ENCODE results near the gene SMARCA2. TPM values are rescaled to one million over a fixed set of nuclear protein-coding genes. Genes with fewer than 3 reads are reported as not detected.

The SMARCA2 gene
- total RNA-seq, 1 experiment from 2014 or later: 77.6 TPM

GRCh38 chr9:2110036-2110435, 94.9 kb downstream of the SMARCA2 start:
- peak overlapping the region; percentile 14 for H3K27ac Mint-ChIP-seq (ENCODE audit: low read depth, unreplicated experiment)
- H3K36me3 Mint-ChIP-seq (ENCODE audit: insufficient read depth, unreplicated experiment): peaks cover 58% of the 10 kb centered on the region
- no TSS peak for BruUV-seq (replicated peaks)
- TF ChIP-seq CTCF (IDR thresholded peaks at IDR 0.05; ENCODE audit: unreplicated experiment): no peak
- intact Hi-C loops (cut with micrococcal nuclease): no loop called here
- POLR2A ChIA-PET: no interaction called here
- no peaks in the 10 kb centered on the region for H3K27me3 Mint-ChIP-seq (ENCODE audit: insufficient read depth, unreplicated experiment)
- CTCF ChIA-PET: interaction anchor here (0.6 to 1.3 kb wide), 2 partner anchors 15 to 23 kb away, joined by 3 to 6 read pairs; no protein-coding TSS in a partner anchor
- no peaks in the 10 kb centered on the region for H3K9me3 Mint-ChIP-seq (ENCODE audit: unreplicated experiment)
- no peaks in the 10 kb centered on the region for H3K4me1 Mint-ChIP-seq (ENCODE audit: insufficient read depth, unreplicated experiment)
- no peak overlapping the region for H3K4me3 Mint-ChIP-seq (ENCODE audit: unreplicated experiment)
- no peak for DNase-seq (ENCODE audit: unreplicated experiment)

DNA sequence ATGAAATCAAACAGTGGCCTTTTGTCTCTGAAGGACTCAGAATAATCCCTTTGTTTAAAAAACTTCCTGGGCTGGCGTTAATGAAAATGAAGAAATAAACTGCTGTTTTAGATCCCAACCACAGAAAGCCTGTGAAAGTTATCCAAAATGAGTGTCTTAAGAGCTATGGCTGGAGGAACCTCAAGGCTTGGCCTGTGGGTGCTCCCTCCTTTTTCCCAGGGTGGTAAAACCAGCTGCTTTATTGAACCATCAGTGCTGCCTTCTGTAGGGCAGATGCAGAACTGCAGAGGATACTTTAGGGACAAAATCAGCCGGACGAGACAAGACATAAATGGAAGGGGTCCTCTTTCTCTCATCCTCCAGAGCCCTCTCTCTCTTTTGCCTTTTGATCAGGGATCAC, 100.9 kb downstream of the SMARCA2 start:
- H3K27ac Mint-ChIP-seq (ENCODE audit: low read depth, unreplicated experiment): no peak overlapping the region
- peak; percentile 21 for DNase-seq (ENCODE audit: unreplicated experiment)
- no peak overlapping the region for H3K4me3 Mint-ChIP-seq (ENCODE audit: unreplicated experiment)
- peaks cover 53% of the 10 kb centered on the region for H3K36me3 Mint-ChIP-seq (ENCODE audit: insufficient read depth, unreplicated experiment)
- TF ChIP-seq CTCF (IDR thresholded peaks at IDR 0.05; ENCODE audit: unreplicated experiment): peak; percentile 38
- H3K4me1 Mint-ChIP-seq (ENCODE audit: insufficient read depth, unreplicated experiment): no peaks in the 10 kb centered on the region
- CTCF ChIA-PET: interaction anchor here (0.6 to 1.9 kb wide), 7 partner anchors 12 to 497 kb away, joined by 3 to 10 read pairs (median 4); no protein-coding TSS in a partner anchor
- POLR2A ChIA-PET: interaction anchor here (1.0 kb wide), 1 partner anchor 22 kb away, joined by 3 read pairs; no protein-coding TSS in a partner anchor
- no peaks in the 10 kb centered on the region for H3K9me3 Mint-ChIP-seq (ENCODE audit: unreplicated experiment)
- intact Hi-C loops (cut with micrococcal nuclease): no loop called here
- BruUV-seq (replicated peaks): no TSS peak
- H3K27me3 Mint-ChIP-seq (ENCODE audit: insufficient read depth, unreplicated experiment): no peaks in the 10 kb centered on the region

DNA sequence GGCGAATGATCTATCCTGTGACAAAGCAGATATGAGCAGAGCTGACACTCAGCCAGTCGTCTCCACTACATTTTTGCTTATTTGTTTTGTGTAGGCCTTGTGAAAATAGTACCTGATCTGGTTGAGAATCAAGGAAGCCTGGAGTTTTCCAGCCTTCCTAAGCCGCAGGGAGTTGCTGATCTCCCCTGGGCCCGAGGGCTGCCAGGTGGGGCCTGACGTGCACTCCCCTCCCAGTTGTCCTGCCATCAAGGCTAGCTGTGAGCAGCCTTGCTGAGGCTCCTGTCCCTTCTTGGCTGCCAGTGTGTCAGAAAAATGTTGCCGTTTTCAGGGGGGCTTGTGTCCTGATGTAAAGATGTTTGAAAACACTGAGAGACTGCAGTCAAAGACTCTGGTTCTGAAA, 102.4 kb downstream of the SMARCA2 start:
- Mint-ChIP-seq H3K27ac (ENCODE audit: low read depth, unreplicated experiment) (no peak overlapping the region), H3K4me3 (ENCODE audit: unreplicated experiment) (no peak overlapping the region), H3K4me1 (ENCODE audit: insufficient read depth, unreplicated experiment) (no peaks in the 10 kb centered on the region), H3K36me3 (ENCODE audit: insufficient read depth, unreplicated experiment) (peaks cover 49% of the 10 kb centered on the region), H3K9me3 (ENCODE audit: unreplicated experiment) (no peaks in the 10 kb centered on the region), H3K27me3 (ENCODE audit: insufficient read depth, unreplicated experiment) (no peaks in the 10 kb centered on the region)
- intact Hi-C loops (cut with micrococcal nuclease): no loop called here
- ChIA-PET CTCF (interaction anchor here (1.9 kb wide), 1 partner anchor 14 kb away, joined by 7 read pairs; no protein-coding TSS in a partner anchor), POLR2A (no interaction called here)
- no TSS peak for BruUV-seq (replicated peaks)
- TF ChIP-seq CTCF (IDR thresholded peaks at IDR 0.05; ENCODE audit: unreplicated experiment): no peak
- no peak for DNase-seq (ENCODE audit: unreplicated experiment)

DNA sequence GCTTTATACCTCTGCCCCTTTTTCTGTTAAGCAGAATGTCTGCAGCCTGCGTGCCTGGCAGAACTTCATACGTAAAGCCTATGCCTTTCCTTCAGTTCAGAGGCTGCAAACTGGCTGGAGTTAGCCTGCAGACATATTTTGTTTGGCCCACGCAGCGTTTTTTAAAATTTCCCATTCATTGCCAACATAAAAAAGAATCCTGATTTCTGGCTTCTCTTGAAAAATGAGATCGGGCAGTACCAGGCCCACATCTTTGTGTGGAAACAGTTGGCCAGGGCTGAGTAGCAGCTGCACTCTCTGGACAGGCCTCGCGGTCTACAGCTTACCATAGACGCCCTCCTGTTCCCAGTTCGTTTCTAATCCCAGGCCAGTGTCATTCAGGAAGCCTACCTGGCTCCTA, 104.4 kb downstream of the SMARCA2 start:
- TF ChIP-seq CTCF (IDR thresholded peaks at IDR 0.05; ENCODE audit: unreplicated experiment): no peak
- DNase-seq (ENCODE audit: unreplicated experiment): no peak
- ChIA-PET CTCF (interaction anchor here (1.2 to 2.0 kb wide), 2 partner anchors 13 kb away, joined by 5 to 12 read pairs; no protein-coding TSS in a partner anchor), POLR2A (interaction anchor here (1.0 kb wide), 1 partner anchor 13 kb away, joined by 3 read pairs; no protein-coding TSS in a partner anchor)
- no TSS peak for BruUV-seq (replicated peaks)
- H3K4me3 Mint-ChIP-seq (ENCODE audit: unreplicated experiment): no peak overlapping the region
- intact Hi-C loops (cut with micrococcal nuclease): no loop called here
- no peaks in the 10 kb centered on the region for H3K9me3 Mint-ChIP-seq (ENCODE audit: unreplicated experiment)
- H3K36me3 Mint-ChIP-seq (ENCODE audit: insufficient read depth, unreplicated experiment): peaks cover 63% of the 10 kb centered on the region
- no peak overlapping the region for H3K27ac Mint-ChIP-seq (ENCODE audit: low read depth, unreplicated experiment)
- H3K4me1 Mint-ChIP-seq (ENCODE audit: insufficient read depth, unreplicated experiment): no peaks in the 10 kb centered on the region
- H3K27me3 Mint-ChIP-seq (ENCODE audit: insufficient read depth, unreplicated experiment): no peaks in the 10 kb centered on the region

Data from MCF 10A (cell line).